Caco-2 (cell line): ENCODE results near the gene CATSPERD. TPM values are rescaled to one million over a fixed set of nuclear protein-coding genes. Genes with fewer than 3 reads are reported as not detected.

Source experiments
- BruUV-seq: library from RNA; stranded (reverse); fragments of 400-500 nt; replicated peaks from 2 replicates; lab custom pipeline; 2021; lab: Mats Ljungman, UMichigan
- CTCF ChIA-PET: fragments of 300-600 bp; sonication (Branson Sonifier 250); formaldehyde crosslinking; loops from one replicate; lab custom pipeline; 2022; ENCODE audit warnings: antibody characterized with exemption; lab: Charles Lee
- POLR2A ChIA-PET: fragments of 300-600 bp; sonication (Branson Sonifier 250); formaldehyde crosslinking; loops from one replicate; lab custom pipeline; 2022; ENCODE audit warnings: antibody characterized with exemption; lab: Charles Lee
- DNase-seq, 2 experiments: peaks; one replicate each; pipeline versions ENCODE4 v3.0.0 to v3.0.0-alpha.2; 2020 to 2022
- H3K27me3 ChIP-seq: replicated peaks from 2 replicates; pipeline ENCODE4 v1.6.0; 2011; ENCODE audit warnings: low read length; ENCODE audit not compliant: control insufficient read depth, insufficient read depth
- H3K36me3 ChIP-seq: 2 replicates; pipeline ENCODE4 v1.5.1; 2011; ENCODE audit warnings: low read length; ENCODE audit not compliant: control insufficient read depth, insufficient read depth
- H3K4me1 ChIP-seq: fragments of 250-450 bp; sonication (Bioruptor Pico); 2 replicates; pipeline ENCODE4 v1.5.1; 2020; ENCODE audit warnings: mild to moderate bottlenecking
- H3K4me3 ChIP-seq: 2 replicates; pipeline ENCODE4 v1.5.1; 2011; ENCODE audit warnings: low read depth, mild to moderate bottlenecking, control low read depth, low read length
- H3K9me3 ChIP-seq: fragments of 250-450 bp; sonication (Bioruptor Pico); 2 replicates; pipeline ENCODE4 v1.5.1; 2020; ENCODE audit warnings: mild to moderate bottlenecking, moderate library complexity
- H3K27ac Mint-ChIP-seq: one replicate; pipeline ENCODE4 v1.8.0; 2022; ENCODE audit warnings: mixed read lengths; ENCODE audit not compliant: unreplicated experiment
- H3K27me3 Mint-ChIP-seq: one replicate; pipeline ENCODE4 v1.8.0; 2022; ENCODE audit warnings: mixed read lengths; ENCODE audit not compliant: insufficient read depth, unreplicated experiment
- H3K36me3 Mint-ChIP-seq: one replicate; pipeline ENCODE4 v1.8.0; 2022; ENCODE audit warnings: mild to moderate bottlenecking, mixed read lengths; ENCODE audit not compliant: insufficient read depth, unreplicated experiment
- H3K4me1 Mint-ChIP-seq: one replicate; pipeline ENCODE4 v1.8.0; 2022; ENCODE audit warnings: low read depth, mixed read lengths; ENCODE audit not compliant: unreplicated experiment
- H3K4me3 Mint-ChIP-seq: one replicate; pipeline ENCODE4 v1.8.0; 2022; ENCODE audit warnings: mild to moderate bottlenecking, moderate library complexity, mixed read lengths; ENCODE audit not compliant: unreplicated experiment
- H3K9me3 Mint-ChIP-seq: one replicate; pipeline ENCODE4 v1.8.0; 2022; ENCODE audit warnings: mixed read lengths; ENCODE audit not compliant: unreplicated experiment
- intact Hi-C: fragments of 100-400 bp; cut with micrococcal nuclease; formaldehyde crosslinking; loops from one replicate; pipeline ENCODE4 v1.10.0; 2022; ENCODE audit not compliant: unreplicated experiment
- total RNA-seq: library from RNA; stranded (reverse); gene quantifications from 2 replicates; pipeline ENCODE4 v1.2.3, GENCODE V29; 2022
- TF ChIP-seq, protein P1 (sequence below), 2 experiments: fragments of 200-600 bp in 1 of 2; IDR thresholded peaks; 1 replicate in 1 of 2; 2 replicates in 1 of 2; pipeline versions ENCODE4 v1.5.1 to v1.8.0; 2011 to 2022; ENCODE audit warnings: antibody characterized with exemption in 1 of 2, control low read depth in 1 of 2, inconsistent platforms in 1 of 2, low read depth in 1 of 2, low read length in 1 of 2, mild to moderate bottlenecking in 1 of 2, moderate library complexity in 1 of 2; ENCODE audit not compliant: insufficient read depth in 1 of 2, severe bottlenecking in 1 of 2, unreplicated experiment in 1 of 2

Gene CATSPERD
- total RNA-seq, 1 experiment from 2014 or later = not detected

DNA sequence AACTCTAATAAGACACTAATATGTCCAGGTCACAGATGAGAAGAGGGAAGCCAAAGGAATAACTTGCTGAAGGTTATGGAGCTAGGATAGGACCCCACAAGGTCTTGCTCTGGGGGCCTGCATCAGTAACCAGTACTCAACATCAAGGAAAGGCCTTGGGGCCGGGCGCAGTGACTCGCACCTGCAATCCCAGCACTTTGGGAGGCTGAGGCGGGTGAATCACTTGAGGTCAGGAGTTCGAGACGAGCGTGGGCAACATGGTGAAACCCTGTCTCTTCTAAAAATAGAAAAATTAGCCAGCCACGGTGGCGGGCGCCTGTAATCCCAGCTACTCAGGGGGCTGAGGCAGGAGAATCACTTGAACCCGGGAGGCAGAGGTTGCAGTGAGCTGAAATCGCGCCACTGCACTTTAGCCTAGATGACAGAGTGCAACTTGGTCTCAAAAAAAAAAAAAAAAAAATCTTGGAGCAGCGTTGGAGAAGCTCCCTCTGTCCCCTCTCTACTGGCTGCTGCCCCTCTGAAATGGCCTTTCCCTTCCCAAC, 2.3 kb upstream of the CATSPERD start:
- peak overlapping the region; percentile 84 for H3K4me3 Mint-ChIP-seq
- Histone ChIP-seq H3K4me3 (peak overlapping the region; percentile 98), H3K4me1 (no peaks in the 10 kb centered on the region), H3K9me3 (no peaks in the 10 kb centered on the region), H3K27me3 (no peaks in the 10 kb centered on the region), H3K36me3 (peaks cover 1% of the 10 kb centered on the region; the same call in 1 of the 2 replicates)
- BruUV-seq = no TSS peak
- peak overlapping the region; percentile 93 for H3K27ac Mint-ChIP-seq
- intact Hi-C loops = no loop called here
- DNase-seq = no peak
- ChIA-PET POLR2A (interaction anchor here (0.6 to 1.3 kb wide), 6 partner anchors 15 to 86 kb away, joined by 3 to 14 read pairs (median 6); partner anchors contain the start of gene RPL36), CTCF (no interaction called here)
- H3K4me1 Mint-ChIP-seq = no peaks in the 10 kb centered on the region
- TF ChIP-seq, protein P1, sequence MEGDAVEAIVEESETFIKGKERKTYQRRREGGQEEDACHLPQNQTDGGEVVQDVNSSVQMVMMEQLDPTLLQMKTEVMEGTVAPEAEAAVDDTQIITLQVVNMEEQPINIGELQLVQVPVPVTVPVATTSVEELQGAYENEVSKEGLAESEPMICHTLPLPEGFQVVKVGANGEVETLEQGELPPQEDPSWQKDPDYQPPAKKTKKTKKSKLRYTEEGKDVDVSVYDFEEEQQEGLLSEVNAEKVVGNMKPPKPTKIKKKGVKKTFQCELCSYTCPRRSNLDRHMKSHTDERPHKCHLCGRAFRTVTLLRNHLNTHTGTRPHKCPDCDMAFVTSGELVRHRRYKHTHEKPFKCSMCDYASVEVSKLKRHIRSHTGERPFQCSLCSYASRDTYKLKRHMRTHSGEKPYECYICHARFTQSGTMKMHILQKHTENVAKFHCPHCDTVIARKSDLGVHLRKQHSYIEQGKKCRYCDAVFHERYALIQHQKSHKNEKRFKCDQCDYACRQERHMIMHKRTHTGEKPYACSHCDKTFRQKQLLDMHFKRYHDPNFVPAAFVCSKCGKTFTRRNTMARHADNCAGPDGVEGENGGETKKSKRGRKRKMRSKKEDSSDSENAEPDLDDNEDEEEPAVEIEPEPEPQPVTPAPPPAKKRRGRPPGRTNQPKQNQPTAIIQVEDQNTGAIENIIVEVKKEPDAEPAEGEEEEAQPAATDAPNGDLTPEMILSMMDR (IDR thresholded peaks at IDR 0.05; ENCODE audit: insufficient read depth in 1 of 2, low read depth in 1 of 2, low read length in 1 of 2, severe bottlenecking in 1 of 2, unreplicated experiment in 1 of 2) = no peak
- H3K9me3 Mint-ChIP-seq = no peaks in the 10 kb centered on the region
- peaks cover 69% of the 10 kb centered on the region for H3K36me3 Mint-ChIP-seq
- H3K27me3 Mint-ChIP-seq = no peaks in the 10 kb centered on the region

DNA sequence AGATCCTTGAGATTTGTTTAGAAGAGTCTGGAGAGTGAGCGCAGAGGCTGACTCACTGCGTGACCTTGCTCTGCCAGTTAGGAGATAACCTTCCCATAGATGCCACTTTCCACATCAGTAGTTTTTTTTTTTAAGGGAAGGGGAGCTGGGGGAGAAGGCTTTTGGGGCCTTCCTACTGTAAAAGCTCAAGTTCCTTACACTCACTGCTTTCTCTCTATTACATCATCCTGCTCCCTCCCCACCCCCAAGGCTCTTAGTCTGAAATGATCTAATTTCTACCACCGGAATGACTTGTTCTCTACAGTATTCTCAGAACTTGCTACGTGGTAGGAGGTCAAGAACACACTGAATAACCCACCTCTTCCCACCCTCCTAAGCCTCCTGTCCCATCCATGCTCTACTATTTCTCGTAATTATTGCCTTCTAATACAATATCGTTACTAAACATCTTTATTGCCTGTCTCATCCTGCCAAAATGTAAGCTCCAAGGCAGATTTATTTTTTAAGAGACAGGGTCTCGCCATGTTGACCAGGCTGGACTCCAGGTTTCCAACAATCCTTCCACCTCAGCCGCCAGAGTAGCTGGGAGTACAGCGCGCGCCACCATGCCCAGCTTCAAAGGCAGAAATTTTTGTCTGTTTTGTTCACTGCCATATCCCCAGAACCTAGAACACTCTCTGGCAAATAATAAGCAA, 1.7 kb upstream of the CATSPERD start:
- Histone ChIP-seq H3K9me3 (no peaks in the 10 kb centered on the region), H3K4me1 (no peaks in the 10 kb centered on the region), H3K36me3 (peaks cover 1% of the 10 kb centered on the region; the same call in 1 of the 2 replicates), H3K4me3 (peak overlapping the region; percentile 98), H3K27me3 (no peaks in the 10 kb centered on the region)
- intact Hi-C loops = no loop called here
- TF ChIP-seq, protein P1 (IDR thresholded peaks at IDR 0.05; ENCODE audit: insufficient read depth in 1 of 2, low read depth in 1 of 2, low read length in 1 of 2, severe bottlenecking in 1 of 2, unreplicated experiment in 1 of 2) = no peak
- Mint-ChIP-seq H3K4me3 (peak overlapping the region; percentile 84), H3K9me3 (no peaks in the 10 kb centered on the region), H3K27me3 (no peaks in the 10 kb centered on the region), H3K27ac (peak overlapping the region; percentile 93), H3K4me1 (no peaks in the 10 kb centered on the region), H3K36me3 (peaks cover 63% of the 10 kb centered on the region)
- peak in 1 of 2 experiments; percentile 75 for DNase-seq
- BruUV-seq = TSS peak; percentile 100
- ChIA-PET POLR2A (interaction anchor here (0.6 to 1.3 kb wide), 5 partner anchors 15 to 85 kb away, joined by 3 to 10 read pairs (median 5); partner anchors contain the start of gene RPL36), CTCF (interaction anchor here (1.1 kb wide), 1 partner anchor 55 kb away, joined by 6 read pairs; no protein-coding TSS in a partner anchor)

DNA sequence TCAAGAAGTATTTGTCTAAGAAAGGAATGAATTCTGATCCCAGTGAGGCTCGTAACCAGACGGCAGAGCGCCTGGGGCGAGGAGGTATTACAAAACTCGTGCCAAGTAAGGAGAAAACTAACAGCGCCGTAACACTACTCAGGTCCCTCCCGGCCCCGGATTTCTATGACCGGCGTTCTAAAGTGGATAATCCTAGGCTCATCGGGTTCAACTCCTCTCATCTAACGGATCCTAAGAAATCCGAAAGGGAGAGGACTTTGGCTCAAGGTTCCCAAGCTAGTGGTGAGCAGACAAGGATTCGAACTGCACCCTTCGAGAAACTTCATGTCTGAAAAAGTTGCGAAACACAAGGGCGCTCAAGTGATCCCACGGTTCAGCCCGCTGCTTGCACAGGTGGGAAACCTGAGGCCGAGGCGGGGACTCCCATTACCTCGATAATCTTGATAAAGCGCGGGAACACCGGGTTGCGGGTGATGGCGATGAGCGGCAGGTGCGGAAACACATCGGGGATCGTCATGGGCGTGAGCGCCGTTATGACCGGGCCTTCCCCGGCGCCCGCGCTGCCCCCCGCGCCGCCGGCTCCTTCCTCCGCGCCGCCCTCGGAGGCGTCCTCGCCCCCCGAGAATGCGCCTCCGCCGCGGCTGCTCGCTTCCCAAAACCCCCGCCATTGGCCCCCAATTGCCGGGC, 1.0 kb upstream of the CATSPERD start:
- BruUV-seq = TSS peak; percentile 68
- H3K9me3 ChIP-seq = no peaks in the 10 kb centered on the region
- ChIA-PET POLR2A (interaction anchor here (0.7 to 1.3 kb wide), 7 partner anchors 23 to 185 kb away, joined by 3 to 24 read pairs (median 8); partner anchors contain the start of genes NDUFA11 and RPL36), CTCF (interaction anchor here (1.0 to 1.1 kb wide), 2 partner anchors 55 to 85 kb away, joined by 4 to 6 read pairs; no protein-coding TSS in a partner anchor)
- intact Hi-C loops = no loop called here
- H3K4me1 ChIP-seq = no peaks in the 10 kb centered on the region
- H3K36me3 ChIP-seq = peaks cover 1% of the 10 kb centered on the region; the same call in 1 of the 2 replicates
- no peaks in the 10 kb centered on the region for H3K27me3 ChIP-seq
- peak overlapping the region; percentile 98 for H3K4me3 ChIP-seq
- Mint-ChIP-seq H3K27me3 (no peaks in the 10 kb centered on the region), H3K9me3 (no peaks in the 10 kb centered on the region), H3K36me3 (peaks cover 56% of the 10 kb centered on the region), H3K4me3 (peak overlapping the region; percentile 84), H3K27ac (peak overlapping the region; percentile 93), H3K4me1 (no peaks in the 10 kb centered on the region)
- TF ChIP-seq, protein P1 (IDR thresholded peaks at IDR 0.05; ENCODE audit: insufficient read depth in 1 of 2, low read depth in 1 of 2, low read length in 1 of 2, severe bottlenecking in 1 of 2, unreplicated experiment in 1 of 2) = no peak
- DNase-seq = peak in 1 of 2 experiments; percentile 22
